Osteoblast (primary cell): Measurements from ENCODE around the gene NUBPL. TPM values are rescaled to one million over a fixed set of nuclear protein-coding genes. Genes with fewer than 3 reads are reported as not detected.

ENCODE experiments used
- DNase-seq: peaks from one replicate; pipeline ENCODE4 v3.0.0; 2011; ENCODE audit warnings: low spot score, mixed read lengths; ENCODE audit not compliant: insufficient read length; ENCODE audit errors: missing footprints
- H2AFZ ChIP-seq: 2 replicates; pipeline ENCODE4 v1.6.0; 2011; ENCODE audit warnings: mild to moderate bottlenecking, low read length
- H3K27ac ChIP-seq: 2 replicates; pipeline ENCODE4 v1.5.1; 2011; ENCODE audit warnings: mild to moderate bottlenecking, low read depth, low read length, moderate library complexity
- H3K27me3 ChIP-seq: 2 replicates; pipeline ENCODE4 v1.6.0; 2012; ENCODE audit warnings: mild to moderate bottlenecking, control low read depth, inconsistent platforms, low read length, moderate library complexity; ENCODE audit not compliant: insufficient read depth
- H3K36me3 ChIP-seq: 2 replicates; pipeline ENCODE4 v1.5.1; 2011; ENCODE audit warnings: mild to moderate bottlenecking, low read length, control low read depth, moderate library complexity; ENCODE audit not compliant: insufficient read depth
- H3K4me1 ChIP-seq: 2 replicates; pipeline ENCODE4 v1.5.1; 2011; ENCODE audit warnings: mild to moderate bottlenecking, low read length, control low read depth, moderate library complexity; ENCODE audit not compliant: insufficient read depth
- H3K4me2 ChIP-seq: 2 replicates; pipeline ENCODE4 v1.6.0; 2011; ENCODE audit warnings: mild to moderate bottlenecking, low read length; ENCODE audit not compliant: insufficient read depth
- H3K4me3 ChIP-seq: fragments of 200-600 bp; sonication (generic); 3 replicates; pipeline ENCODE4 v1.5.1; 2012; ENCODE audit warnings: mild to moderate bottlenecking, low read length, inconsistent platforms; ENCODE audit not compliant: insufficient read depth
- H3K79me2 ChIP-seq: 2 replicates; pipeline ENCODE4 v1.6.0; 2012; ENCODE audit warnings: mild to moderate bottlenecking, low read length, control low read depth, inconsistent platforms; ENCODE audit not compliant: insufficient read depth
- H3K9me3 ChIP-seq: 2 replicates; pipeline ENCODE4 v1.5.1; 2011; ENCODE audit warnings: low read depth, low read length, control low read depth
- H4K20me1 ChIP-seq: 2 replicates; pipeline ENCODE4 v1.6.0; 2012; ENCODE audit warnings: mild to moderate bottlenecking, low read length, control low read depth; ENCODE audit not compliant: insufficient read depth
- total RNA-seq: library from RNA; depleted of rRNA; stranded (reverse); fragments of >200 nt; gene quantifications from 2 replicates; pipeline ENCODE4 v1.2.3, GENCODE V29; 2012
- TF ChIP-seq, protein P1 (sequence below): IDR thresholded peaks from 2 replicates; pipeline ENCODE4 v1.5.1; 2011; ENCODE audit warnings: mild to moderate bottlenecking, low read depth, low read length, moderate library complexity; ENCODE audit errors: extremely low read depth

Gene NUBPL
- total RNA-seq, 1 donor: 11.6 TPM

DNA sequence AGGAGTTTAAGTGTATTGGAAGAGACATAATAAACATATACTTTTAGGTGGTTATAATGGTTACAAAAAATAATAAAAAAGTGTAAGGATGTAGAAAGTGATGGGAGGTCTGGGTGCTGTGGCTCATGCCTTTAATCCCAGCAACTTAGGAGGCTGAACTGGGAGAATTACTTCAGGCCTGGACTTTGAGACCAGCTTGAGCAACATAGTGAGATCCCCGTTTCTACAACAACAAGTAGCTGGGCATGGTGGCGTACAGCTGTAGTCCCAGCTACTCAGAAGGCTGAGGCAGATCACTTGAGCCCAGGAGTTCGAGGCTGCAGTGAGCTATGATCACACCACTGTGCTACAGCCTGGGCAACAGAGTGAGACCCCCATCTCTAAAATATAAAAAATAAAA, 19.0 kb downstream of the NUBPL start:
- no peaks in the 10 kb centered on the region for H3K9me3 ChIP-seq
- H3K27ac ChIP-seq: no peak overlapping the region
- H4K20me1 ChIP-seq: no peaks in the 10 kb centered on the region
- no peaks in the 10 kb centered on the region for H3K27me3 ChIP-seq
- no peak overlapping the region for H2AFZ ChIP-seq
- H3K4me2 ChIP-seq: no peak overlapping the region
- no peak overlapping the region for H3K4me3 ChIP-seq
- H3K36me3 ChIP-seq: no peaks in the 10 kb centered on the region
- no peaks in the 10 kb centered on the region for H3K79me2 ChIP-seq
- DNase-seq: no peak
- TF ChIP-seq, protein P1, sequence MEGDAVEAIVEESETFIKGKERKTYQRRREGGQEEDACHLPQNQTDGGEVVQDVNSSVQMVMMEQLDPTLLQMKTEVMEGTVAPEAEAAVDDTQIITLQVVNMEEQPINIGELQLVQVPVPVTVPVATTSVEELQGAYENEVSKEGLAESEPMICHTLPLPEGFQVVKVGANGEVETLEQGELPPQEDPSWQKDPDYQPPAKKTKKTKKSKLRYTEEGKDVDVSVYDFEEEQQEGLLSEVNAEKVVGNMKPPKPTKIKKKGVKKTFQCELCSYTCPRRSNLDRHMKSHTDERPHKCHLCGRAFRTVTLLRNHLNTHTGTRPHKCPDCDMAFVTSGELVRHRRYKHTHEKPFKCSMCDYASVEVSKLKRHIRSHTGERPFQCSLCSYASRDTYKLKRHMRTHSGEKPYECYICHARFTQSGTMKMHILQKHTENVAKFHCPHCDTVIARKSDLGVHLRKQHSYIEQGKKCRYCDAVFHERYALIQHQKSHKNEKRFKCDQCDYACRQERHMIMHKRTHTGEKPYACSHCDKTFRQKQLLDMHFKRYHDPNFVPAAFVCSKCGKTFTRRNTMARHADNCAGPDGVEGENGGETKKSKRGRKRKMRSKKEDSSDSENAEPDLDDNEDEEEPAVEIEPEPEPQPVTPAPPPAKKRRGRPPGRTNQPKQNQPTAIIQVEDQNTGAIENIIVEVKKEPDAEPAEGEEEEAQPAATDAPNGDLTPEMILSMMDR: no peak
- no peaks in the 10 kb centered on the region for H3K4me1 ChIP-seq

DNA sequence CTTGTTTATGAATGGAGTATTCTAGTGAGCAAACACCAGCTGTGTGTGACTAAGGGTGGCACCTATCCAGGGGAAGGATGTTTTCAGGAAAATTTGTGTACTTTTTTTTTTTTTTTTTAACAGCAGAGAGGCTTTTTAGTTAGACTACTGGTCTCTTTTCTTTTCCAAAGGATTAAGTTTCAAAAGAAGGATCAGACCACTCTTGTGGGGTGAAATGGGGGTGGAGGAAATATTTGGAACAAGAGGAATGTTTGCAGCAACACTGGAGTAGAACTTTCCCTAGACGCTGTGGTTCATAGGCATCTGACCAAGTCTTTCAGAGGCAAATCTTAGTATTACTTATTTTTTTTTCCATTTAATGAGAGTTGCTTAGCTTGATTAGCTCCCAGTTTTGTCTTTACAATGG, 21.1 kb downstream of the NUBPL start:
- no peaks in the 10 kb centered on the region for H3K79me2 ChIP-seq
- H4K20me1 ChIP-seq: no peaks in the 10 kb centered on the region
- no peaks in the 10 kb centered on the region for H3K36me3 ChIP-seq
- no peaks in the 10 kb centered on the region for H3K27me3 ChIP-seq
- no peak overlapping the region for H3K27ac ChIP-seq
- no peaks in the 10 kb centered on the region for H3K9me3 ChIP-seq
- H2AFZ ChIP-seq: no peak overlapping the region
- DNase-seq: no peak
- H3K4me3 ChIP-seq: no peak overlapping the region
- H3K4me1 ChIP-seq: no peaks in the 10 kb centered on the region
- H3K4me2 ChIP-seq: no peak overlapping the region
- TF ChIP-seq, protein P1: no peak

DNA sequence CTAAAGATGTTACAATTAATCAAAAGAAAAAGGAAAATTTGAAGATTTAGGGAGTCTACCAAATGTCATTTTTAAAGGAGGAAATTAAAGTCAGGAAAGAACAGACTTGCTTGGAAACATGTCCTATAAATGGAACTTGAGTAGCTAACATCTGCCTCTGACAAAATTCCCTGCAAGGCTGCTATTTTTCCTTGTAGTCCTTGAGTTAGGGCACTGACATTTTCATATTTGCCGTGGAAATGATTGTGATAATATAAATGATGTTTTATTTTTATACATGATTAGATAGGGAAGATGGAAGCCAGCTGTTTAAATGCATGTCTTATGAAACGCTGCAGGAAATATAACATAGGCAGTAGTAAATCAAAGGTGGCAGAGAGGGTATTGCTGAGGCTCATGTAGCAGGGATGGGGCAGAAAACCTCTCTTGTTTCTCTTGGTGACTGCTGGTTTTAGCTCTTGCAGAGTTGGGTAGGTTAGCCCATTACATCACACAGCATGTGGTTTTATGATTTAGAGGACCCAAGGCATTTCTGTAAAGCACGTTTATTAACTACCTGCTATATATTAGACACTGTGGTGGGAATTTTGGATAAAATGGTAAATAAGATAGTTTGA, 21.7 kb downstream of the NUBPL start:
- H3K79me2 ChIP-seq: no peaks in the 10 kb centered on the region
- no peak for DNase-seq
- no peaks in the 10 kb centered on the region for H3K36me3 ChIP-seq
- H3K9me3 ChIP-seq: no peaks in the 10 kb centered on the region
- no peak overlapping the region for H2AFZ ChIP-seq
- no peaks in the 10 kb centered on the region for H3K4me1 ChIP-seq
- H4K20me1 ChIP-seq: no peaks in the 10 kb centered on the region
- H3K4me2 ChIP-seq: no peak overlapping the region
- no peak overlapping the region for H3K4me3 ChIP-seq
- no peak overlapping the region for H3K27ac ChIP-seq
- TF ChIP-seq, protein P1: no peak
- no peaks in the 10 kb centered on the region for H3K27me3 ChIP-seq

DNA sequence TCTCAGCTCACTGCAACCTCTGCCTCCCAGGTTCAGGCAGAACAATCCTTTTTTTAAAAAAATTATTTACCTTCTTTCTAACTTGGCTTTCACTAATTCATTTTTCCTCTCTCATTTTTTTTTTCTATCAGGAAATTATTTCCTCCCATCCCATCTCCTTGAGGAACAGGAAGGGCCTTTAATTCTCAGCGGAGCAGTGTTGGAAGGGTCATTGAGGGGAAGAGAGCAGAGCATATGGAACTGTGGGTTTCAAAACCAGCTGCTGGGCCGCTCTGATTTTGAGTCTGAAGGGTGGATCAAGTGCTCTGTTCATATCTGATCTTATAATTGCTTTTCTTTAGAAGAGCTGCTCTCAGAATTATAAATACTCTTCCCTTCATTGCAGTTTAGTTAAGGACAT, 29.0 kb downstream of the NUBPL start:
- H3K27me3 ChIP-seq: no peaks in the 10 kb centered on the region
- H3K4me1 ChIP-seq: peaks cover 4% of the 10 kb centered on the region
- DNase-seq: peak; percentile 23
- no peaks in the 10 kb centered on the region for H4K20me1 ChIP-seq
- H2AFZ ChIP-seq: no peak overlapping the region
- H3K4me2 ChIP-seq: no peak overlapping the region
- no peaks in the 10 kb centered on the region for H3K36me3 ChIP-seq
- no peaks in the 10 kb centered on the region for H3K79me2 ChIP-seq
- no peaks in the 10 kb centered on the region for H3K9me3 ChIP-seq
- H3K4me3 ChIP-seq: no peak overlapping the region
- TF ChIP-seq, protein P1: no peak
- H3K27ac ChIP-seq: no peak overlapping the region
